Choroid plexus epithelial cell (primary cell): ENCODE results near the gene VWA2.
A peak's percentile ranks its signal among the peaks of the same experiment; 100 is the strongest.

Experiments
- DNase-seq: peaks from one replicate; pipeline ENCODE4 v3.0.0-alpha.2; 2010; ENCODE audit warnings: low read depth
- H3K4me3 ChIP-seq: 2 replicates; pipeline ENCODE4 v1.5.1; 2011; ENCODE audit warnings: low read depth, mild to moderate bottlenecking, control low read depth, low read length, moderate library complexity
- TF ChIP-seq, protein P1 (sequence below): conservative IDR thresholded peaks from 2 replicates; pipeline ENCODE4 v1.5.1; 2011; ENCODE audit warnings: low read depth, mild to moderate bottlenecking, control low read depth, inconsistent platforms, low read length, moderate library complexity

Gene VWA2

DNA sequence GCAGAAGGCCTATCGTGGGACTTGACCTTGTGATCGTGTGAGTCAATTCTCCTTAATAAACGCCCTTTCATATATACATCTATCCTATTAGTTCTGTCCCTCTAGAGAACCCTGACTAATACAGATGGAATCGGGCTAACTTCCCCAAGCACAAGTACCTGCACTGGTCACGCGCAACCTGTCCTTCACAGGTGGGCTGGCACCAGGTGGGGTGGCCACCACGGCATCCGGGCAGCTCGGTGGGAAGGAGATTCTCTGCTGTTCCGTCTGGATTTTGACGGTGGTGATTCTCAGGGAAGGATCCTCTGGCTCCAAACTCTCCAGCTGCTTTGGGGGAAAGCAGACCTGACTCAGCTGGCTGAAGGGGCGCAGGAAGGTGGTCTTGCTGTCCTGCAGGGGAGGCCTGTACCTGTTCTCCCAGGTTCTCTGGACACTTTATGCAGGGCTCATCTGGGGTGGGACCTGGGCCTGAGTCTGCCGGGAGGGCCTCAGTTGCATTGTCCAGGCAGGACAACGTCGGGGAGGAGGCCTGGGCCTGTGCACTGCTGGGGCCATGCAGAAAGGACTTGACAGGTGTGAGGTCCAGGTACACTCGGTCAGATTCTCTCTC, 61.1 kb downstream of the VWA2 start:
- H3K4me3 ChIP-seq: no peak overlapping the region
- no peak for DNase-seq
- TF ChIP-seq, protein P1, sequence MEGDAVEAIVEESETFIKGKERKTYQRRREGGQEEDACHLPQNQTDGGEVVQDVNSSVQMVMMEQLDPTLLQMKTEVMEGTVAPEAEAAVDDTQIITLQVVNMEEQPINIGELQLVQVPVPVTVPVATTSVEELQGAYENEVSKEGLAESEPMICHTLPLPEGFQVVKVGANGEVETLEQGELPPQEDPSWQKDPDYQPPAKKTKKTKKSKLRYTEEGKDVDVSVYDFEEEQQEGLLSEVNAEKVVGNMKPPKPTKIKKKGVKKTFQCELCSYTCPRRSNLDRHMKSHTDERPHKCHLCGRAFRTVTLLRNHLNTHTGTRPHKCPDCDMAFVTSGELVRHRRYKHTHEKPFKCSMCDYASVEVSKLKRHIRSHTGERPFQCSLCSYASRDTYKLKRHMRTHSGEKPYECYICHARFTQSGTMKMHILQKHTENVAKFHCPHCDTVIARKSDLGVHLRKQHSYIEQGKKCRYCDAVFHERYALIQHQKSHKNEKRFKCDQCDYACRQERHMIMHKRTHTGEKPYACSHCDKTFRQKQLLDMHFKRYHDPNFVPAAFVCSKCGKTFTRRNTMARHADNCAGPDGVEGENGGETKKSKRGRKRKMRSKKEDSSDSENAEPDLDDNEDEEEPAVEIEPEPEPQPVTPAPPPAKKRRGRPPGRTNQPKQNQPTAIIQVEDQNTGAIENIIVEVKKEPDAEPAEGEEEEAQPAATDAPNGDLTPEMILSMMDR: no peak

DNA sequence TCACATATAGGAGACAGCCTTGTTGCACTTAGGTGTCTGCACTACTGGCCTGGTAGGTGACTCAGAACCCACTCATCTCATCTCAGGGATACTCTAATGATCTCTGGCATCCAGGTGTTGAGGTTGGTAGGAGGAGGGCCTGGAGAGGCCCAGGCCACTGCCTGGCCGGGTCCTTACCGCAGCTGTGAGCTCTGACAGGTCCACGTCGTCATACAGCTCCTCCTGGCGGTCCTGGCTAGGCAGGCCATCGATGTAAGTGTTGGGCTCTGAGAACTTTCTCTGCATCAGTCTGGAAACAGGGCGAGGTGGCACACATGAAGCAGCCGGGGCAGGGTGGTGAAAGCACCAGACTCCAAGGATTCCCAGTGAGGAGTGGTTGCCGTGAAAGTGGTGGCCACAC, 62.1 kb downstream of the VWA2 start:
- H3K4me3 ChIP-seq: no peak overlapping the region
- TF ChIP-seq, protein P1: no peak
- DNase-seq: no peak

DNA sequence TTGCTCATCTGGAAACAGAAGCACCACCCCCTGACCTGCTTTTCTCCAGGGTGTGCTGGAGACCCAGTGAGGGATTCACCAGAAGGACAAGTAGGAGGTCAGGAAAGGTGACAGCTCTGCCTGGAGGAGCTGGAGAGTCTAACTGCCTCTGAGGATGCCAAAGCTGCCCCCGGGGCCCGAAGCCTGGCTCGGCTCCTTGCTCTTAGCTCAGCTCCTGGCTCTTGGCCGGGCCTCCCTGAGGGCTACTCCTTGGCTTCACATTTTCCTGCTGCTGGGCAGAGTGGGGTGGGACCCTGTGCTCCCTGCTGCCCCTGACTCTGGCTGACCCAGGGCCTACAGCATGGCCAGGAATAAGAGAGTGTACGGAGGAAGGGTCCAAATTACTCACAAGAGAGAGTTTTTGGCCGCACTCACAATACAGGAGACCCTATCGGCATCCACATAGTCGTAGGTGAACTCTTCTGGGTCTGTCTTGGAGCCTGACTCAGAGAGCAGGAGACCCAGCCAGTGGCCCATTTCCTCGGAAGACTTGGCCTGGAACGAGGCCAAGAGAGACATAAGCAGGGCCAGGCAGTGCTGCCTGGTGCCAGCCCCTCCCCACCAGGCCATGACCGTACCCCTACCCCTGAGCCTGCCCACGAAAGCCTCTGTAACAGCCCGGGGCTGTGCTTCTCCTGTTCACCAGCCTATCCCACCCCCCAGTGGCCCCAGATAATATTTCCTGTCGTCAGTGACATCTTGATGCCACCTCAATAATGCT, 63.1 kb downstream of the VWA2 start:
- TF ChIP-seq, protein P1: no peak
- no peak overlapping the region for H3K4me3 ChIP-seq
- no peak for DNase-seq

DNA sequence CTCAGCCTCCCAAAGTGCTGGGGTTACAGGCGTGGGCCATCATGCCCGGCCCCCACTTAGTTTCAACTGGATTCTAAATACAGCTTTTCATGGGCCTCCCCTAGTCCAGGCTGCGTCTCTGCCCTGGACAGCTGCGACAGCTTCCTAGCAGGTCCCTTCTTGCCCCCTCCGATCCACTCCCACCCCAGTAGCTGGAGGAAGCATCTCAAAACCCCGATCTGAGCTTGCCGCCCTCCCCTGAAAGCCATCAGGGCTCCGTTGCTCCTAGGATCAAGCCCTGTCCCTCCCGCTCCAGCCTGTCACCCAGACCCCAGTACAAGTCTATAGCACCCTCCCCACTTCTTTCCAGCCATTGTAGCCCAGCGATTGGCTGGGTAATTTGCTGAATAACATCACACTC, 64.5 kb downstream of the VWA2 start:
- DNase-seq: no peak
- TF ChIP-seq, protein P1: no peak

DNA sequence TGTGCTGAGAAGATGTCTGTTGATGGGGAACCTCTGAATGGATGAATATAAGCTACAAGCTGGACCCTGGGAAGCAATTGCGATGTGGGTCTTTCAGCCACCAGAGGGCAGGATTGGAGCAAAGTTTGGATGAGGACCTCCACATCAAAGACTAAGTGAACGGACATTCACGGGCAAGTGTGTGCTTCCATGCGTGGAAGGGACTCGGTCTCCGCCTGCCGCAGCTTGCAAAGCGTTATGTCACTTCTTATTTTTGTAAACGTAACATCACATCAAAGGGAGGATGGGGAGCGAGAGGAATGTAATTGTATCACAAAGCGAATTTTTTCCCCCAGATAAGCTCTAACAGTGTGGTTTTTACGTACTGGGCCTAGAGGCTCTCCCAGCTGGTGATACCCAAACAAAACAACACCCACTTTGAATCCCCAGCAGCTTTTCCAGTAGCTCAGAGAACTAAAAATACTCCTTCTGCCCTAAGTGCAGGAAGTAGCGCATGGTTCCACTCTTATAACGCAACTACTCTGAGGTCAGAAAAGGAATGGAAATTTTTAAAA, 65.0 kb downstream of the VWA2 start:
- TF ChIP-seq, protein P1: peak; percentile 92
- peak; percentile 95 for DNase-seq
- peak overlapping the region; percentile 32 for H3K4me3 ChIP-seq

More for the DNA sequence above, 64.5 kb downstream of the VWA2 start:
- H3K4me3 ChIP-seq: no peak overlapping the region

DNA sequence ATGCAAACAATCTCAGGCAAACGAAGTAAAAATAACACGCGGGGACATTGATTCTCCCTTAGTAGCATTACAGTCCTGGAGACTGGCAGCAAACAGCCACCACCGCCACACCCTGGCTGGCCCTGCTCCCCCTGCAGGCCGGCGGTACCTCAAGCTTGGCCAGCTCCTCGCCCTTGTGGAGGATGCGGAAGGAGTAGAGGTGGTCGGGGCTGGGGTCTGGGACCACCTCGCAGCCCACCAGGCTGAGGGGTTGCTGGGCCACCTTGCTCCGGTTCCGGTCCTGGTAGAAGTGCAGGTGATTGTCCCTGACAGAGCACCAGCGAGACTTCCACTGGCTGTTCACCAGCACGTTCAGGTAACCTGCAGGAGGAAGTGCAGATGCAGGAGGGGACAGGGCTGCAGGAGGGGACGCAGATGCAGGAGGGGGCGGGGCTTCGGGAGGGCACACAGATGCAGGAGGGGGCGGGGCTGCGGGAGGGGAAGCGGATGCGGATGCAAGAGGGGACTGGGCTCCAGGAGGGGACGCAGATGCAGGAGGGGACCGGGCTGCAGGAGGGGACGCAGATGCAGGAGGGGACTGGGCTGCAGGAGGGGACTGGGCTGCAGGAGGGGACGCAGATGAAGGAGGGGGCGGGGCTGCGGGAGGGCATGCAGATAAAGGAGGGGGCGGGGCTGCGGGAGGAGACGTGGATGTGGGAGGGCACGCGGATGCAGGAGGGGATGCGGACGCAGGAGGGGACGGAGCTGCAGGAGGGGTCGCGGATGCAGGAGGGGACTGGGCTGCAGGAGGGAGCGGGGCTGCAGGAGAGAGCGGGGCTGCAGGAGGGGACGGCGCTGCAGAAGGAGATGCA, 65.7 kb downstream of the VWA2 start:
- H3K4me3 ChIP-seq: peak overlapping the region; percentile 38
- DNase-seq: no peak
- TF ChIP-seq, protein P1: peak; percentile 67
